Epithelial cell of prostate (primary cell): ENCODE measurements around the gene AGPAT2.
A peak's percentile ranks its signal among the peaks of the same experiment; 100 is the strongest.

Source experiments
- DNase-seq: peaks from one replicate; pipeline ENCODE4 v3.0.0-alpha.2; 2011; ENCODE audit warnings: low read depth, low spot score
- H3K27ac ChIP-seq: fragments of 450-650 bp; 2 replicates; pipeline ENCODE4 v1.5.1; 2017; ENCODE audit warnings: mild to moderate bottlenecking

Gene AGPAT2

GRCh38 chr9:136691316-136692184 lies 4.3 kb upstream of the AGPAT2 start:
- H3K27ac ChIP-seq = no peak overlapping the region
- no peak for DNase-seq

GRCh38 chr9:136690806-136691261 lies 3.6 kb upstream of the AGPAT2 start:
- no peak overlapping the region for H3K27ac ChIP-seq
- no peak for DNase-seq

- H3K27ac ChIP-seq = no peak overlapping the region
- no peak for DNase-seq
These were observed 3.0 kb upstream of the AGPAT2 start for GRCh38 chr9:136690104-136690805.

- no peak overlapping the region for H3K27ac ChIP-seq
- no peak for DNase-seq
These were observed 1.8 kb upstream of the AGPAT2 start for GRCh38 chr9:136689108-136689460.

- DNase-seq = no peak
- H3K27ac ChIP-seq = no peak overlapping the region
These were observed 1.2 kb upstream of the AGPAT2 start for GRCh38 chr9:136688274-136689107.

- DNase-seq = no peak
- no peak overlapping the region for H3K27ac ChIP-seq
These were observed 515 bp upstream of the AGPAT2 start for GRCh38 chr9:136687721-136688223.

- peak overlapping the region; percentile 61 for H3K27ac ChIP-seq
- no peak for DNase-seq
These were observed 793 bp downstream of the AGPAT2 start for GRCh38 chr9:136686534-136686793.

- H3K27ac ChIP-seq = peak overlapping the region; percentile 61
- no peak for DNase-seq
These were observed 1.3 kb downstream of the AGPAT2 start for GRCh38 chr9:136685790-136686533.

- no peak for DNase-seq
- H3K27ac ChIP-seq = no peak overlapping the region
These were observed 2.0 kb downstream of the AGPAT2 start for GRCh38 chr9:136685216-136685615.

GRCh38 chr9:136684799-136685198 lies 2.5 kb downstream of the AGPAT2 start:
- no peak overlapping the region for H3K27ac ChIP-seq

GRCh38 chr9:136684339-136684738 lies 2.9 kb downstream of the AGPAT2 start:
- H3K27ac ChIP-seq = no peak overlapping the region
- DNase-seq = no peak

More at GRCh38 chr9:136684799-136685198, 2.5 kb downstream of the AGPAT2 start:
- no peak for DNase-seq

- no peak overlapping the region for H3K27ac ChIP-seq
- DNase-seq = no peak
These were observed 3.5 kb downstream of the AGPAT2 start for GRCh38 chr9:136683755-136684154.

GRCh38 chr9:136683173-136683745 lies 4.0 kb downstream of the AGPAT2 start:
- no peak overlapping the region for H3K27ac ChIP-seq
- DNase-seq = no peak

- DNase-seq = no peak
- H3K27ac ChIP-seq = no peak overlapping the region
These were observed 4.5 kb downstream of the AGPAT2 start for GRCh38 chr9:136682710-136683109.

- H3K27ac ChIP-seq = no peak overlapping the region
- DNase-seq = no peak
These were observed 5.1 kb downstream of the AGPAT2 start for GRCh38 chr9:136681945-136682699.

- no peak overlapping the region for H3K27ac ChIP-seq
- DNase-seq = no peak
These were observed 6.2 kb downstream of the AGPAT2 start for GRCh38 chr9:136681029-136681428.

GRCh38 chr9:136679431-136679941 lies 7.8 kb downstream of the AGPAT2 start:
- no peak overlapping the region for H3K27ac ChIP-seq
- no peak for DNase-seq

- H3K27ac ChIP-seq = no peak overlapping the region
These were observed 8.6 kb downstream of the AGPAT2 start for GRCh38 chr9:136678624-136679023.

GRCh38 chr9:136678034-136678433 lies 9.2 kb downstream of the AGPAT2 start:
- no peak overlapping the region for H3K27ac ChIP-seq
- DNase-seq = no peak

More at GRCh38 chr9:136678624-136679023, 8.6 kb downstream of the AGPAT2 start:
- DNase-seq = no peak
